SJSA1 (cell line): Measurements from ENCODE around the gene NPAS2. TPM values are rescaled to one million over a fixed set of nuclear protein-coding genes. Genes with fewer than 3 reads are reported as not detected.
A peak's percentile ranks its signal among the peaks of the same experiment; 100 is the strongest.

Source experiments
- DNase-seq, 2 experiments: peaks; one replicate each; pipeline ENCODE4 v3.0.0-alpha.2; 2015 to 2020; ENCODE audit warnings: low spot score in 2 of 2, low read depth in 1 of 2
- H3K27ac ChIP-seq: fragments of 250-450 bp; sonication (Bioruptor Pico); 2 replicates; pipeline ENCODE4 v1.5.1; 2020; ENCODE audit warnings: mild to moderate bottlenecking, moderate library complexity
- H3K27me3 ChIP-seq: fragments of 250-450 bp; sonication (Bioruptor Pico); replicated peaks from 2 replicates; pipeline ENCODE4 v1.5.1; 2020; ENCODE audit warnings: mild to moderate bottlenecking, moderate library complexity
- H3K36me3 ChIP-seq: fragments of 250-450 bp; sonication (Bioruptor Pico); 2 replicates; pipeline ENCODE4 v1.5.1; 2020; ENCODE audit warnings: mild to moderate bottlenecking
- H3K4me1 ChIP-seq: fragments of 250-450 bp; sonication (Bioruptor Pico); replicated peaks from 2 replicates; pipeline ENCODE4 v1.6.1; 2021; ENCODE audit warnings: mild to moderate bottlenecking
- H3K4me3 ChIP-seq: fragments of 250-450 bp; sonication (Bioruptor Pico); 2 replicates; pipeline ENCODE4 v1.5.1; 2020; ENCODE audit warnings: mild to moderate bottlenecking
- H3K9me3 ChIP-seq: fragments of 250-450 bp; sonication (Bioruptor Pico); replicated peaks from 2 replicates; pipeline ENCODE4 v1.5.1; 2020; ENCODE audit warnings: mild to moderate bottlenecking
- total RNA-seq: library from RNA; depleted of rRNA; stranded (reverse); fragments of >200 nt; shearing (Covaris generic); gene quantifications from 2 replicates; pipeline ENCODE4 v1.2.3, GENCODE V29; 2014

NPAS2 gene
- total RNA-seq, 1 experiment from 2014 or later, result 4.0 TPM

GRCh38 chr2:100894105-100894795, 74.3 kb downstream of the NPAS2 start:
- H3K4me1 ChIP-seq, result peaks cover 37% of the 10 kb centered on the region
- DNase-seq, result no peak
- no peak overlapping the region for H3K4me3 ChIP-seq
- peak overlapping the region; percentile 60 for H3K27ac ChIP-seq
- no peaks in the 10 kb centered on the region for H3K9me3 ChIP-seq
- no peaks in the 10 kb centered on the region for H3K27me3 ChIP-seq
- H3K36me3 ChIP-seq, result no peaks in the 10 kb centered on the region

- Histone ChIP-seq H3K27ac (no peak overlapping the region), H3K4me1 (peaks cover 37% of the 10 kb centered on the region), H3K4me3 (no peak overlapping the region), H3K27me3 (no peaks in the 10 kb centered on the region), H3K36me3 (no peaks in the 10 kb centered on the region), H3K9me3 (no peaks in the 10 kb centered on the region)
- no peak for DNase-seq
Measured at GRCh38 chr2:100894796-100895156, 74.8 kb downstream of the NPAS2 start.

- Histone ChIP-seq H3K4me1 (peaks cover 42% of the 10 kb centered on the region), H3K9me3 (no peaks in the 10 kb centered on the region), H3K27ac (no peak overlapping the region), H3K27me3 (no peaks in the 10 kb centered on the region), H3K4me3 (no peak overlapping the region), H3K36me3 (no peaks in the 10 kb centered on the region)
- DNase-seq, result no peak
Measured at GRCh38 chr2:100895402-100895801, 75.5 kb downstream of the NPAS2 start.

- H3K27me3 ChIP-seq, result no peaks in the 10 kb centered on the region
- no peaks in the 10 kb centered on the region for H3K36me3 ChIP-seq
- H3K27ac ChIP-seq, result no peak overlapping the region
- no peak for DNase-seq
- peaks cover 48% of the 10 kb centered on the region for H3K4me1 ChIP-seq
- no peak overlapping the region for H3K4me3 ChIP-seq
- H3K9me3 ChIP-seq, result no peaks in the 10 kb centered on the region
Measured at GRCh38 chr2:100895934-100896685, 76.2 kb downstream of the NPAS2 start.

GRCh38 chr2:100898035-100898665, 78.2 kb downstream of the NPAS2 start:
- DNase-seq, result no peak
- peaks cover 40% of the 10 kb centered on the region for H3K4me1 ChIP-seq
- H3K9me3 ChIP-seq, result no peaks in the 10 kb centered on the region
- no peaks in the 10 kb centered on the region for H3K27me3 ChIP-seq
- H3K4me3 ChIP-seq, result no peak overlapping the region
- no peaks in the 10 kb centered on the region for H3K36me3 ChIP-seq
- no peak overlapping the region for H3K27ac ChIP-seq

- H3K27me3 ChIP-seq, result no peaks in the 10 kb centered on the region
- no peaks in the 10 kb centered on the region for H3K9me3 ChIP-seq
- H3K36me3 ChIP-seq, result no peaks in the 10 kb centered on the region
- DNase-seq, result no peak
- H3K27ac ChIP-seq, result no peak overlapping the region
- H3K4me1 ChIP-seq, result peaks cover 36% of the 10 kb centered on the region
- H3K4me3 ChIP-seq, result no peak overlapping the region
Measured at GRCh38 chr2:100900156-100900795, 80.3 kb downstream of the NPAS2 start.

GRCh38 chr2:100902817-100903405, 83.0 kb downstream of the NPAS2 start:
- no peaks in the 10 kb centered on the region for H3K36me3 ChIP-seq
- DNase-seq, result peak; percentile 96 to 97
- peak overlapping the region; percentile 17 for H3K27ac ChIP-seq
- no peaks in the 10 kb centered on the region for H3K9me3 ChIP-seq
- H3K4me3 ChIP-seq, result no peak overlapping the region
- H3K4me1 ChIP-seq, result peaks cover 36% of the 10 kb centered on the region
- no peaks in the 10 kb centered on the region for H3K27me3 ChIP-seq

GRCh38 chr2:100903534-100904258, 83.8 kb downstream of the NPAS2 start:
- peak overlapping the region; percentile 17 for H3K27ac ChIP-seq

GRCh38 chr2:100905132-100905805, 85.3 kb downstream of the NPAS2 start:
- DNase-seq, result no peak
- Histone ChIP-seq H3K27me3 (no peaks in the 10 kb centered on the region), H3K27ac (no peak overlapping the region), H3K4me3 (no peak overlapping the region), H3K4me1 (peaks cover 33% of the 10 kb centered on the region), H3K9me3 (no peaks in the 10 kb centered on the region), H3K36me3 (no peaks in the 10 kb centered on the region)

More at GRCh38 chr2:100903534-100904258, 83.8 kb downstream of the NPAS2 start:
- Histone ChIP-seq H3K9me3 (no peaks in the 10 kb centered on the region), H3K27me3 (no peaks in the 10 kb centered on the region), H3K36me3 (no peaks in the 10 kb centered on the region), H3K4me1 (peaks cover 36% of the 10 kb centered on the region), H3K4me3 (no peak overlapping the region)
- DNase-seq, result peak in 1 of 2 experiments; percentile 18

- DNase-seq, result no peak
- Histone ChIP-seq H3K27ac (no peak overlapping the region), H3K4me3 (no peak overlapping the region), H3K27me3 (no peaks in the 10 kb centered on the region), H3K36me3 (no peaks in the 10 kb centered on the region), H3K9me3 (no peaks in the 10 kb centered on the region), H3K4me1 (peaks cover 24% of the 10 kb centered on the region)
Measured at GRCh38 chr2:100906131-100906530, 86.2 kb downstream of the NPAS2 start.

GRCh38 chr2:100906679-100907078, 86.7 kb downstream of the NPAS2 start:
- DNase-seq, result no peak
- H3K4me1 ChIP-seq, result peaks cover 23% of the 10 kb centered on the region
- no peaks in the 10 kb centered on the region for H3K27me3 ChIP-seq
- no peaks in the 10 kb centered on the region for H3K36me3 ChIP-seq
- H3K27ac ChIP-seq, result no peak overlapping the region
- H3K4me3 ChIP-seq, result no peak overlapping the region
- H3K9me3 ChIP-seq, result no peaks in the 10 kb centered on the region

GRCh38 chr2:100907832-100908231, 87.9 kb downstream of the NPAS2 start:
- Histone ChIP-seq H3K27me3 (no peaks in the 10 kb centered on the region), H3K4me1 (peaks cover 14% of the 10 kb centered on the region), H3K36me3 (no peaks in the 10 kb centered on the region), H3K9me3 (no peaks in the 10 kb centered on the region), H3K27ac (no peak overlapping the region), H3K4me3 (no peak overlapping the region)
- no peak for DNase-seq
